MM.1S (cell line): ENCODE measurements around the gene MYO10.

Source experiments
- DNase-seq: peaks from one replicate; pipeline ENCODE4 v3.0.0-alpha.2; 2015
- H2AFZ ChIP-seq: fragments of 300-600 bp; sonication (generic); 2 replicates; pipeline ENCODE4 v1.6.0; 2016; ENCODE audit warnings: antibody characterized with exemption, low read length
- H3F3A ChIP-seq: fragments of 300-600 bp; sonication (generic); 2 replicates; pipeline ENCODE4 v1.6.1; 2016; ENCODE audit warnings: mild to moderate bottlenecking, antibody characterized with exemption, low read length, moderate library complexity, mixed read lengths; ENCODE audit not compliant: insufficient read depth
- H3K27ac ChIP-seq: fragments of 300-600 bp; sonication (generic); 2 replicates; pipeline ENCODE4 v1.5.1; 2016; ENCODE audit warnings: mild to moderate bottlenecking, low read length
- H3K27me3 ChIP-seq: fragments of 300-600 bp; sonication (generic); replicated peaks from 2 replicates; pipeline ENCODE4 v1.6.0; 2016; ENCODE audit warnings: low read length; ENCODE audit not compliant: insufficient read depth
- H3K36me3 ChIP-seq: fragments of 300-600 bp; sonication (generic); replicated peaks from 2 replicates; pipeline ENCODE4 v1.6.1; 2016; ENCODE audit warnings: mild to moderate bottlenecking, low read length, mixed read lengths; ENCODE audit not compliant: insufficient read depth
- H3K4me1 ChIP-seq: fragments of 300-600 bp; sonication (generic); 2 replicates; pipeline ENCODE4 v1.6.1; 2016; ENCODE audit warnings: low read length, mixed read lengths
- H3K4me2 ChIP-seq: fragments of 300-600 bp; sonication (generic); 2 replicates; pipeline ENCODE4 v1.6.0; 2016; ENCODE audit warnings: low read depth, low read length
- H3K4me3 ChIP-seq: fragments of 300-600 bp; sonication (generic); 2 replicates; pipeline ENCODE4 v1.5.1; 2016; ENCODE audit warnings: low read length, mixed read lengths
- H3K79me2 ChIP-seq: fragments of 300-600 bp; sonication (generic); 2 replicates; pipeline ENCODE4 v1.6.1; 2016; ENCODE audit warnings: mixed run types, low read length, mixed read lengths
- H3K9ac ChIP-seq: fragments of 300-600 bp; sonication (generic); 2 replicates; pipeline ENCODE4 v1.6.1; 2016; ENCODE audit warnings: low read length, mixed read lengths
- H3K9me2 ChIP-seq: fragments of 300-600 bp; sonication (generic); replicated peaks from 2 replicates; pipeline ENCODE4 v1.6.1; 2016; ENCODE audit warnings: mild to moderate bottlenecking, low read length, mixed read lengths; ENCODE audit not compliant: insufficient read depth
- H3K9me3 ChIP-seq: fragments of 300-600 bp; sonication (generic); replicated peaks from 2 replicates; pipeline ENCODE4 v1.6.1; 2016; ENCODE audit warnings: mild to moderate bottlenecking, low read length, mixed read lengths; ENCODE audit not compliant: insufficient read depth
- H4K20me1 ChIP-seq: fragments of 300-600 bp; sonication (generic); 2 replicates; pipeline ENCODE4 v1.6.1; 2016; ENCODE audit warnings: mild to moderate bottlenecking, low read length, moderate library complexity, mixed read lengths; ENCODE audit not compliant: insufficient read depth
- EZH2 ChIP-seq: fragments of 300-600 bp; sonication (generic); optimal IDR thresholded peaks from 2 replicates; pipeline ENCODE3; 2017; ENCODE audit warnings: low read depth, mild to moderate bottlenecking, antibody characterized with exemption, low read length, mixed read lengths
- EZH2phosphoT487 ChIP-seq: fragments of 300-600 bp; sonication (generic); IDR thresholded peaks from 2 replicates; pipeline ENCODE4 v1.6.1; 2018; ENCODE audit warnings: antibody characterized with exemption, low read length
- TF ChIP-seq, protein P1 (sequence below): fragments of 300-600 bp; sonication (generic); IDR thresholded peaks from 2 replicates; pipeline ENCODE4 v1.5.1; 2016; ENCODE audit warnings: antibody characterized with exemption, low read length, mixed read lengths

Gene MYO10

DNA sequence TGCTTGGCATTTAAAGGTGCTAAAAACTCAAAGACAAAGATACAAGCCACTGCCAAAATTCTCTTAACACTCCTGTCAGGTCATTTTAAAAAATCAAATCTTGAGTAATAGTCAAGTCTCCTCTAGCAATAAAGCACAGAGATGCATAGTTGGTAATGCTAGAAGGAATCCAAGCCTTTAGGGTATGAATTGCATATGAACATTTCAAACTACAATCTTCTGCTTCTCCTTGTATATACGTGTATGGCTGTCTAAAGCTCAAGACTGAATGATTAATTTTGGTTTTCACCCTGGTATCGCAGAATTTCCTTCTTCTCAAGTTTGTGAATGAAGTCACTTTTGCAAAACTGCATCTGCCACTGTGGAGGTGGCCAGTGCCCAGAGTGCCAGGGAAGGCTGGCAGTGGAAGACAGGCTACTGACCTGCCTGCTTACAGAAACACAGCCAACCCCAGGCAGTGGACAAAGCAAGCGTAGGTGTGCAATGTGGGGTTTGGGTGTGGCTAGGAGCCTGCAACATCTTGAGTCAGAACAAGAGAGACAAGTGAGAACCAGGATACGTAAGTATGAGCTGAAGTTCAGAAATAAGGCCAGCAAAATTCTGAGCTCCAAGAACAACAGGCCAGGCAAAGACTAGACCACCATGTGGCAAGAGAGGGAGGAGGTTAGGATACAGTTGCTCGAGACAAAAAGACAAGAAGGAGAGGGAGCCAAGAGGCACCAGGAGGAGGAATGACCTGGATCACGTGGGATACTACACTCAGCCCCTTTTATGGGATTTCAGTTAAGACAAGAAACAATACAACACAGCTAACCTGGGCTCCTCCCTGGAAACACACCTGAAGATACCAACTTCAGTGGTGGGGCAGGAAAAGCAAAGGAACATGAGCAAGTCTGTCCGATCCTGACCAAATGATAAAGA is 22.6 kb downstream of the MYO10 start:
- Histone ChIP-seq H3K79me2 (no peaks in the 10 kb centered on the region), H2AFZ (no peak overlapping the region), H3K9me2 (no peaks in the 10 kb centered on the region), H3K4me1 (no peaks in the 10 kb centered on the region), H3K4me3 (no peak overlapping the region), H3K9me3 (no peaks in the 10 kb centered on the region), H3K36me3 (no peaks in the 10 kb centered on the region), H4K20me1 (no peaks in the 10 kb centered on the region), H3F3A (no peaks in the 10 kb centered on the region), H3K27me3 (no peaks in the 10 kb centered on the region), H3K27ac (no peak overlapping the region), H3K9ac (no peak overlapping the region), H3K4me2 (no peak overlapping the region)
- no peak for DNase-seq
- TF ChIP-seq, protein P1, sequence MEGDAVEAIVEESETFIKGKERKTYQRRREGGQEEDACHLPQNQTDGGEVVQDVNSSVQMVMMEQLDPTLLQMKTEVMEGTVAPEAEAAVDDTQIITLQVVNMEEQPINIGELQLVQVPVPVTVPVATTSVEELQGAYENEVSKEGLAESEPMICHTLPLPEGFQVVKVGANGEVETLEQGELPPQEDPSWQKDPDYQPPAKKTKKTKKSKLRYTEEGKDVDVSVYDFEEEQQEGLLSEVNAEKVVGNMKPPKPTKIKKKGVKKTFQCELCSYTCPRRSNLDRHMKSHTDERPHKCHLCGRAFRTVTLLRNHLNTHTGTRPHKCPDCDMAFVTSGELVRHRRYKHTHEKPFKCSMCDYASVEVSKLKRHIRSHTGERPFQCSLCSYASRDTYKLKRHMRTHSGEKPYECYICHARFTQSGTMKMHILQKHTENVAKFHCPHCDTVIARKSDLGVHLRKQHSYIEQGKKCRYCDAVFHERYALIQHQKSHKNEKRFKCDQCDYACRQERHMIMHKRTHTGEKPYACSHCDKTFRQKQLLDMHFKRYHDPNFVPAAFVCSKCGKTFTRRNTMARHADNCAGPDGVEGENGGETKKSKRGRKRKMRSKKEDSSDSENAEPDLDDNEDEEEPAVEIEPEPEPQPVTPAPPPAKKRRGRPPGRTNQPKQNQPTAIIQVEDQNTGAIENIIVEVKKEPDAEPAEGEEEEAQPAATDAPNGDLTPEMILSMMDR, result no peak
- TF ChIP-seq EZH2phosphoT487 (no peak), EZH2 (no peak)

DNA sequence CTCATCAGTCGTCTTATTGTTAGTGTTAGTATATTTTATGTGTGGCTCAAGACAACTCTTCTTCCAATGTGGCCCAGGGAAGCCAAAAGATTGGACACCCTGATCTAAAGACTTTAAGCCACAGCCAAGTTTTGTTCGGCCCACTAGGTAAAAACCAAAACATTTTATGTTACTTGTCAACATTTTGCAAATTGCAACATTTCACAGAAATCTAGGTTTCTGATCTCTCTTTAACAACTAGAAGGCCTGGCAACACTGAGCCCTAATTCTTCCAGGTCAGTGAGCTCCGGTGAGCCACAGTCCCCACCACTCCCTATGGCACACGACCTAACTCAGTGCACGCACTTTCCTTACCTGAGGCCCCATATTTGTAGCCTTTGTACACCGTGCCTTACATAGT is 24.0 kb downstream of the MYO10 start:
- Histone ChIP-seq H3K27ac (no peak overlapping the region), H3K79me2 (no peaks in the 10 kb centered on the region), H3K9me2 (no peaks in the 10 kb centered on the region), H3K4me1 (no peaks in the 10 kb centered on the region), H3K27me3 (no peaks in the 10 kb centered on the region), H3K9ac (no peak overlapping the region), H2AFZ (no peak overlapping the region), H3K4me2 (no peak overlapping the region), H3K36me3 (no peaks in the 10 kb centered on the region), H3F3A (no peaks in the 10 kb centered on the region), H3K4me3 (no peak overlapping the region), H3K9me3 (no peaks in the 10 kb centered on the region), H4K20me1 (no peaks in the 10 kb centered on the region)
- TF ChIP-seq, protein P1, result no peak
- TF ChIP-seq EZH2phosphoT487 (no peak), EZH2 (no peak)
- DNase-seq, result no peak

DNA sequence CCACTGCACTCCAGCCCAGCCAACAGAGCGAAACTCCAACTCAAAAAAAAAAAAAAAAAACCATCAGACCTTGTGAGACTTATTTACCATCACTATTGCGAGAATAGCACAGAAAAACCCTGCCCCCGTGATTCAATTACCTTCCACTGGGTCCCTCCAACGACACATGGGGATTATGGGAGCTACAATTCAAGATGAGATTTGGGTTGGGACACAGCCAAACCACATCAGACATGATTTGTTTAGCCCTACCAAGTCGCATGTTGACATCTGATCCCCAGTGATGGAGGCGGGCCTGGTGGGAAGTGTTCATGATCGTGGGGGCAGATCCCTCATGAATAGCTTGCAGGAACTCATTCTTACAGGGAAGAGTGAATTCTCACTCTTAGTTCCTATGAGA is 26.6 kb downstream of the MYO10 start:
- no peaks in the 10 kb centered on the region for H3K27me3 ChIP-seq
- no peak overlapping the region for H3K4me2 ChIP-seq
- no peaks in the 10 kb centered on the region for H3K4me1 ChIP-seq
- TF ChIP-seq EZH2 (no peak), EZH2phosphoT487 (no peak)
- TF ChIP-seq, protein P1, result no peak
- H3K79me2 ChIP-seq, result no peaks in the 10 kb centered on the region
- no peak overlapping the region for H3K4me3 ChIP-seq
- no peak overlapping the region for H3K27ac ChIP-seq
- H3K9ac ChIP-seq, result no peak overlapping the region
- DNase-seq, result no peak
- no peak overlapping the region for H2AFZ ChIP-seq
- no peaks in the 10 kb centered on the region for H3K9me3 ChIP-seq
- no peaks in the 10 kb centered on the region for H3F3A ChIP-seq
- H4K20me1 ChIP-seq, result no peaks in the 10 kb centered on the region
- no peaks in the 10 kb centered on the region for H3K36me3 ChIP-seq
- no peaks in the 10 kb centered on the region for H3K9me2 ChIP-seq
